Body of pancreas (tissue), 4 donors: ENCODE data around the gene KRT25.

Experiments used
- CTCF ChIP-seq, 7 experiments: fragments of 450-650 bp in 4 of 7; fragments of 200-600 bp in 3 of 7; sonication (generic) in 3 of 7; IDR thresholded peaks; one replicate each; pipeline ENCODE4 v1.5.1; 2016 to 2019; ENCODE audit warnings: antibody characterized with exemption in 7 of 7
- POLR2A ChIP-seq, 3 donors: fragments of 450-650 bp; IDR thresholded peaks; one replicate each; pipeline ENCODE4 v1.6.1; 2016; ENCODE audit warnings: antibody characterized with exemption in 3 of 3, mild to moderate bottlenecking in 2 of 3

GRCh38 chr17:40703652-40704051 lies 51.5 kb downstream of the KRT25 start, which contains the start of gene KRT24:
- TF ChIP-seq CTCF (IDR thresholded peaks at IDR 0.05) (no peak), POLR2A (IDR thresholded peaks at IDR 0.05) (no peak)
